ENCODE measurements around the gene PTPRN2. TPM values are rescaled to one million over a fixed set of nuclear protein-coding genes. Genes with fewer than 3 reads are reported as not detected.

PTPRN2 gene
- total RNA-seq, 1 experiment from 2014 or later = 0.11 TPM

- POLR2A ChIA-PET (ENCODE audit: low non-redundant PET) = no interaction called here
- no peak overlapping the region for H3K27ac ChIP-seq (ENCODE audit: low read depth, low read length, poor library complexity, severe bottlenecking)
- peaks cover 7% of the 10 kb centered on the region for H3K9me3 ChIP-seq (ENCODE audit: low read depth, low read length, poor library complexity, severe bottlenecking)
Observed at GRCh38 chr7:157994319-157994718, 593.3 kb downstream of the PTPRN2 start.

DNA sequence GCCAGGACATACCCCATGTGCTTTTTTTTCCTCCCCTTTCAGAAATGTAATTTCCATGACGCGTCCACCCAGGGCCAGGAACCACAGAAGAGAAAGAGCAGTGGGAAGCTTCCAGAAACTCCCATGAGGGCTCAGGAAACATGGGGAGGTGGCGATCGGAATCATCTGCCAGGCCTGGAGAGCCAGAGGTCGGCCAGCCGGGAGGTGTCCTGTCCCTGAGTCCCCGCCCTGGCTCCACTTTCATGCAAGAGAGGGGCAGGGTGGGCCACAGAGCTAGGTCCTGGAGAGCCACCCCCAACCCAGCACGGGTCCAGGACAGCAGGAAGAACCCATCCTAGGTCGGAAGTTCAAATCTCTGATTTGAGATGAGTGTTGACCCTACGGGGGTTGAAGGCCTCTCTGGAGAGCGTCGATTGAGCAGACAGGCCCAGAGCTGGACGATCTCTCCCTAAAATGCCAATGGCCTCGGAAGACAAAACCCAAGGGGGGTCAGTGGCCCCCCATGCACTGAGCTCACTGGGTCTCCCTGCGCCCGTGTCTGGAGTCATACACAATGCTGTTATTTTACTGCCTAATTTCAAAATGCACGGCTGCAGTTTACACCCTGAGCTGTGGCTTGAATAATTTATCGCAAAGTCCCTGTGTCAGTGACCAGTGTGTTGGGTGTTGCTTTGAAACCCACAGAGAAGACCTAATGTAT lies 594.1 kb downstream of the PTPRN2 start:
- Histone ChIP-seq H3K4me1 (ENCODE audit: insufficient read depth, low read length, poor library complexity, severe bottlenecking) (no peaks in the 10 kb centered on the region), H3K27me3 (replicated peaks; ENCODE audit: insufficient read depth, low read depth, low read length, poor library complexity) (no peaks in the 10 kb centered on the region), H3K27ac (ENCODE audit: low read depth, low read length, poor library complexity, severe bottlenecking) (no peak overlapping the region), H3K4me3 (ENCODE audit: low read depth, low read length, poor library complexity, severe bottlenecking) (no peak overlapping the region), H3K9me3 (ENCODE audit: low read depth, low read length, poor library complexity, severe bottlenecking) (peaks cover 7% of the 10 kb centered on the region), H3K36me3 (ENCODE audit: insufficient read depth, low read length, poor library complexity, severe bottlenecking) (no peaks in the 10 kb centered on the region)
- BruUV-seq (replicated peaks) = no TSS peak
- intact Hi-C loops (cut with micrococcal nuclease; ENCODE audit: unreplicated experiment) = no loop called here
- ChIA-PET POLR2A (ENCODE audit: low non-redundant PET) (no interaction called here), CTCF (no interaction called here)
- DNase-seq (ENCODE audit: low spot score) = no peak
- TF ChIP-seq, protein P1, sequence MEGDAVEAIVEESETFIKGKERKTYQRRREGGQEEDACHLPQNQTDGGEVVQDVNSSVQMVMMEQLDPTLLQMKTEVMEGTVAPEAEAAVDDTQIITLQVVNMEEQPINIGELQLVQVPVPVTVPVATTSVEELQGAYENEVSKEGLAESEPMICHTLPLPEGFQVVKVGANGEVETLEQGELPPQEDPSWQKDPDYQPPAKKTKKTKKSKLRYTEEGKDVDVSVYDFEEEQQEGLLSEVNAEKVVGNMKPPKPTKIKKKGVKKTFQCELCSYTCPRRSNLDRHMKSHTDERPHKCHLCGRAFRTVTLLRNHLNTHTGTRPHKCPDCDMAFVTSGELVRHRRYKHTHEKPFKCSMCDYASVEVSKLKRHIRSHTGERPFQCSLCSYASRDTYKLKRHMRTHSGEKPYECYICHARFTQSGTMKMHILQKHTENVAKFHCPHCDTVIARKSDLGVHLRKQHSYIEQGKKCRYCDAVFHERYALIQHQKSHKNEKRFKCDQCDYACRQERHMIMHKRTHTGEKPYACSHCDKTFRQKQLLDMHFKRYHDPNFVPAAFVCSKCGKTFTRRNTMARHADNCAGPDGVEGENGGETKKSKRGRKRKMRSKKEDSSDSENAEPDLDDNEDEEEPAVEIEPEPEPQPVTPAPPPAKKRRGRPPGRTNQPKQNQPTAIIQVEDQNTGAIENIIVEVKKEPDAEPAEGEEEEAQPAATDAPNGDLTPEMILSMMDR (conservative IDR thresholded peaks at IDR 0.05; ENCODE audit: low read depth, low read length) = no peak
- no peak for TF ChIP-seq EZH2 (IDR thresholded peaks at IDR 0.05; ENCODE audit: borderline replicate concordance, low read depth, low read length, poor library complexity, severe bottlenecking)

More at GRCh38 chr7:157994319-157994718, 593.3 kb downstream of the PTPRN2 start:
- DNase-seq (ENCODE audit: low spot score) = no peak
- H3K4me3 ChIP-seq (ENCODE audit: low read depth, low read length, poor library complexity, severe bottlenecking) = no peak overlapping the region
- intact Hi-C loops (cut with micrococcal nuclease; ENCODE audit: unreplicated experiment) = no loop called here
- CTCF ChIA-PET = no interaction called here
- H3K36me3 ChIP-seq (ENCODE audit: insufficient read depth, low read length, poor library complexity, severe bottlenecking) = no peaks in the 10 kb centered on the region
- H3K27me3 ChIP-seq (replicated peaks; ENCODE audit: insufficient read depth, low read depth, low read length, poor library complexity) = no peaks in the 10 kb centered on the region
- H3K4me1 ChIP-seq (ENCODE audit: insufficient read depth, low read length, poor library complexity, severe bottlenecking) = no peaks in the 10 kb centered on the region
- TF ChIP-seq, protein P1 (conservative IDR thresholded peaks at IDR 0.05; ENCODE audit: low read depth, low read length) = no peak
- no peak for TF ChIP-seq EZH2 (IDR thresholded peaks at IDR 0.05; ENCODE audit: borderline replicate concordance, low read depth, low read length, poor library complexity, severe bottlenecking)
- no TSS peak for BruUV-seq (replicated peaks)

DNA sequence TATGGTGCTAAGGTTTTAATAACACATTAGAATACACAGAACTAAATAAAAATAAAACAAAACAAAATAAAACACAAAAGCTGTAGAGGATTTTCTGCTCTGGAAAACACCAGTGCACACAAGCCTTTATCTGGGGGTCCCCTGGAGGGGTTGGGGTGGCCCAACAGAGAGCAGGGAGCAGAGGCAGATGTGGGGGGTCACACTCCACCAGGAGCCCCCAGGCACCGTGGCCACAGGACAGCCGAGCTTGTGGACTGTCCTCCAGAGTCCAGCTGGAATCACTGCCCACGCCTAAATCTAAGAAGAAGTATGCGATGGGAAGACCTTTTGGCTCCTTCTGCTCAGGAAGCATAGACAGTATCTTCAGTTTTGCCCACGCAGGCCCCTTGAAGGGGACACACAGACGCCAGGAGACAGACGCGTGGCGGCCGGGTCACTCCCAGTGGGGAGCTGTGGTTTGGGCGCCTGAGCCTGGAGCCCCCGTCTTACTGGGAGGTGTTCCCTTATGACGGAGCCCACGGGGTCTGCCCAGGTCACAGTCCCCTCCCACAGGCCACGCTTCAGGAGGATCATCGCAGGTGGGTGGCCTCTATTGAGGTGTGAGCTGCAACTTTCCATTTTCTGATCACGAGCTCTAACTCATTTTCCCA lies 595.0 kb downstream of the PTPRN2 start:
- ChIA-PET POLR2A (ENCODE audit: low non-redundant PET) (no interaction called here), CTCF (no interaction called here)
- no peaks in the 10 kb centered on the region for H3K27me3 ChIP-seq (replicated peaks; ENCODE audit: insufficient read depth, low read depth, low read length, poor library complexity)
- no peak overlapping the region for H3K27ac ChIP-seq (ENCODE audit: low read depth, low read length, poor library complexity, severe bottlenecking)
- H3K4me3 ChIP-seq (ENCODE audit: low read depth, low read length, poor library complexity, severe bottlenecking) = no peak overlapping the region
- no TSS peak for BruUV-seq (replicated peaks)
- H3K4me1 ChIP-seq (ENCODE audit: insufficient read depth, low read length, poor library complexity, severe bottlenecking) = no peaks in the 10 kb centered on the region
- TF ChIP-seq, protein P1 (conservative IDR thresholded peaks at IDR 0.05; ENCODE audit: low read depth, low read length) = no peak
- no peak for TF ChIP-seq EZH2 (IDR thresholded peaks at IDR 0.05; ENCODE audit: borderline replicate concordance, low read depth, low read length, poor library complexity, severe bottlenecking)
- intact Hi-C loops (cut with micrococcal nuclease; ENCODE audit: unreplicated experiment) = no loop called here
- H3K9me3 ChIP-seq (ENCODE audit: low read depth, low read length, poor library complexity, severe bottlenecking) = peaks cover 7% of the 10 kb centered on the region
- no peaks in the 10 kb centered on the region for H3K36me3 ChIP-seq (ENCODE audit: insufficient read depth, low read length, poor library complexity, severe bottlenecking)
- no peak for DNase-seq (ENCODE audit: low spot score)

All from A673 (cell line).